ENCODE measurements around the gene FJX1.
A peak's percentile ranks its signal among the peaks of the same experiment; 100 is the strongest.
"Not testable (repeated sequence)": the region's sequence is repeated elsewhere in the genome, so short reads cannot be mapped to it uniquely, and the experiment has no call there.

The FJX1 gene

DNA sequence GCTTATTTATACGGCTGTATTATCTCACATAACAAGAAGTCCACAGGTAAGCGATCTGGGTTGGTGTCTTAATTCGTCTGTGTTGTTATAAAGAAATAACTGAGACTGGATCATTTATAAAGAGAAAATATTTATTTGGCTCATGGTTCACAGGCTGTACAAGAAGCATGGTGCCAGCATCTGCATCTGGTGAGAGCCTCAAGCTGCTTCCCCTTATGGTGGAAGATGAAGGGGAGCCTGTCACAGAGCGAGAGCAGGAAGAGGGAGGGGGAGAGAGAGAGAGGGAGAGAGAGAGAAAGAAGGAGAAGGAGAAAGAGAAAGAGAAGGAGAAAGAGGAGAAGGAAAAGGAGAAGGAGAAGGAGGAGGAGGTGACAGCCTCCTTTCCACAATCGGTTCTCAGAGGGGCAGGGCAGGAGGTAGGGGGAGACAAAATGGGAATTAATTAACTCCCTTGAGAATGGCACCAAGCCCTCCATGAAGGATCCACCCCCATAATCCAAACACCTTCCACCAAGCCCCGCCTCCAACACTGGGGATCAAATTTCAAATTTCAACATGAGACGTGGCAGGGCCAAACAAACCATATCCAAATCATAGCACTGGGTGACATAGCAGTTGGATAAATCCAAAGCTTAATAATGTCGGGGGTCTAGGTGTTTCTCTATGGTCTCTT, 29.3 kb downstream of the FJX1 start:
- H3K36me3 ChIP-seq: no peaks in the 10 kb centered on the region
- H3K9ac ChIP-seq: no peak overlapping the region
- H3K4me1 ChIP-seq: no peaks in the 10 kb centered on the region
- H3K4me3 ChIP-seq: no peak overlapping the region
- no peak overlapping the region for H3K27ac ChIP-seq
- no peak overlapping the region for H3K4me2 ChIP-seq
- TF ChIP-seq Cebpa-rat (IDR thresholded peaks at IDR 0.05): no peak
- 0 out of 2 replicates have a peak, but pooled peaks cover 3% of the 10 kb centered on the region for H3K9me3 ChIP-seq
- H3K27me3 ChIP-seq: no peaks in the 10 kb centered on the region
- no peaks in the 10 kb centered on the region for H4K20me1 ChIP-seq

- Histone ChIP-seq H4K20me1 (no peaks in the 10 kb centered on the region), H3K4me3 (no peak overlapping the region), H3K4me1 (peaks cover 4% of the 10 kb centered on the region; the same call in 1 of the 2 replicates), H3K27me3 (no peaks in the 10 kb centered on the region), H3K4me2 (no peak overlapping the region), H3K27ac (no peak overlapping the region), H3K9ac (no peak overlapping the region), H3K9me3 (0 out of 2 replicates have a peak, but pooled peaks cover 3% of the 10 kb centered on the region), H3K36me3 (no peaks in the 10 kb centered on the region)
- no peak for TF ChIP-seq Cebpa-rat (IDR thresholded peaks at IDR 0.05)
Measured at GRCh38 chr11:35650006-35650405, 31.7 kb downstream of the FJX1 start.

DNA sequence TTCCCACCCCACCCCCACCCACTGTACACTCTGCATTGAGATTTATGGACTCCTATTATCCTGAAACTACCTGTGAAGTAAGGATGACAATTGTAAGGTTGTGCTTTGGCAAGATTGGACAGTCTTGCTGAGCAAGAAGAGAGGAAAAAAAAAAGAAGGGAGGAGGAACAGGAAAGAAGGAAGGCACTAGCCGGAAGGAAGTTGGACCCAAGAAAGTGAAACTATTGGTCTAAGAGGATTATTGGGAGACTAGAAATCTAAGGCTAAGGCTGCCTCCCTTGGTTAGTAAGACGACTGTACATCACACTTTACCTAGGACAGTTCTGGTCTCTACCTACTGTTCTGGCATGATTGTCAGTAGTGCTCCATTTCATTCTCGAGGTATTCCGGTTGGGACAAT, 32.2 kb downstream of the FJX1 start:
- H3K4me3 ChIP-seq: no peak overlapping the region
- no peak overlapping the region for H3K27ac ChIP-seq
- H4K20me1 ChIP-seq: no peaks in the 10 kb centered on the region
- no peak overlapping the region for H3K4me2 ChIP-seq
- peaks cover 4% of the 10 kb centered on the region; the same call in 1 of the 2 replicates for H3K4me1 ChIP-seq
- TF ChIP-seq Cebpa-rat (IDR thresholded peaks at IDR 0.05): no peak
- no peaks in the 10 kb centered on the region for H3K36me3 ChIP-seq
- H3K27me3 ChIP-seq: no peaks in the 10 kb centered on the region
- H3K9ac ChIP-seq: no peak overlapping the region
- H3K9me3 ChIP-seq: 0 out of 2 replicates have a peak, but pooled peaks cover 3% of the 10 kb centered on the region

DNA sequence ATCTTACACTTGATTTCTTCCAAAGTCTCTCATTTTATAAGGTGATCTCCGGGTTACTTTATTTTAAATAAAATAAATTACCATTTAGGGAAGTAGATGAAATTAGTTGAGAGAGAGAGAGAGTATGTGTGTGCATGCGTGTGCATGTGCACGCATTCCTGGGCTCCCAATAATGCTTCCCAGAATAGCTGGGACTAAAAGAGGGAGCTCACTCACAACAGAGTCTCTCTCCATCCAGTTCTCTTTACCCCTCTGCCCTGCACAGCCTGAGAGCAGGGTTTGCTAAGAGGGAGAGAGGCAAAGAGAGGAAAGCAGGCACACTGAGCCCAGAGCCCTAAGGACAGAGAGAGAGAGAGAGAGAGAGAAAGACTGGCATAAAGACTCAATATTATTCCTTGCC, 33.0 kb downstream of the FJX1 start:
- Histone ChIP-seq H3K36me3 (no peaks in the 10 kb centered on the region), H3K9ac (no peak overlapping the region)

DNA sequence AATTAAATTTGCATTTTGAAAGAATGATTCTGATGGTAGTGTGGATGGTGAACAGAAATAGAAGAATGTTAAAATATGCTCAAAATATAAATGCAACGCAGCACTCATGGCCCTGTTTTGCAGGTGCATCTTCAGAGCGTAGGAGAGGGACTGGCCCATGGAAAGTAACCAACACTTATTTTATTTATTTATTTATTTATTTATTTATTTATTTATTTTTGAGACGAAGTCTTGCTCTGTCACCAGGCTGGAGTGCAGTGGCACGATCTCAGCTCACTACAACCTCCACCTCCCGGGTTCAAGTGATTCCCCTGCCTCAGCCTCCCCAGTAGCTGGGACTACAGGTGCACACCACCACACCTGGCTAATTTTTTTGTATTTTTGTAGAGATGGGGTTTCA, 34.5 kb downstream of the FJX1 start:
- peaks cover 12% of the 10 kb centered on the region; the same call in 1 of the 2 replicates for H3K4me1 ChIP-seq
- H3K27me3 ChIP-seq, H3K4me3 ChIP-seq, H4K20me1 ChIP-seq, H3K27ac ChIP-seq, H3K9me3 ChIP-seq, H3K36me3 ChIP-seq, H3K9ac ChIP-seq, H3K4me2 ChIP-seq: not testable (repeated sequence)

More for the DNA sequence above, 33.0 kb downstream of the FJX1 start:
- no peaks in the 10 kb centered on the region for H3K9me3 ChIP-seq
- H3K4me1 ChIP-seq: peaks cover 11% of the 10 kb centered on the region; the same call in 1 of the 2 replicates
- H3K27me3 ChIP-seq: no peaks in the 10 kb centered on the region
- no peak overlapping the region for H3K27ac ChIP-seq
- no peak for TF ChIP-seq Cebpa-rat (IDR thresholded peaks at IDR 0.05)
- H3K4me2 ChIP-seq: no peak overlapping the region
- H3K4me3 ChIP-seq: no peak overlapping the region
- no peaks in the 10 kb centered on the region for H4K20me1 ChIP-seq

DNA sequence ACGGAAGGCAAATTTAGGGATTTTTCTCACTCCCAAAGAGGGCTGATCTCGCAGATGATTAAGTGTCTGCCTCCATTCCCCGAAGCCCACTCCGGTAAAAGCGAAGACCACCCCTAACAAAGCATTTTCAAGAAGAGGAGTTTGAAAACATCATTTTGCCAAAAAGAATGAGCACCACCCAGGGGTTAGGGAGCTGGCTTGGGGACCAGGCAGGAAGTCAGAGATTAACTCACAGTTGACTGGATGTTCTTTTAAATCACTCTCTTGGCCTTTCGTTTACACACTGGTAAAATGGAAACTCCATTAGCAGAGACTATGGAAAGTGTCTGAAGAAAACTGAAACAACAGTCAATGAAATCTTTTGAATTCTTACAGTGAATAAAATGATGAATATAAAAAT, 36.5 kb downstream of the FJX1 start:
- Histone ChIP-seq H3K4me1 (peaks cover 12% of the 10 kb centered on the region; the same call in 1 of the 2 replicates), H3K4me3 (no peak overlapping the region), H4K20me1 (no peaks in the 10 kb centered on the region), H3K36me3 (no peaks in the 10 kb centered on the region), H3K9ac (no peak overlapping the region), H3K27ac (no peak overlapping the region), H3K4me2 (no peak overlapping the region), H3K9me3 (no peaks in the 10 kb centered on the region), H3K27me3 (no peaks in the 10 kb centered on the region)
- TF ChIP-seq Cebpa-rat (IDR thresholded peaks at IDR 0.05): no peak

DNA sequence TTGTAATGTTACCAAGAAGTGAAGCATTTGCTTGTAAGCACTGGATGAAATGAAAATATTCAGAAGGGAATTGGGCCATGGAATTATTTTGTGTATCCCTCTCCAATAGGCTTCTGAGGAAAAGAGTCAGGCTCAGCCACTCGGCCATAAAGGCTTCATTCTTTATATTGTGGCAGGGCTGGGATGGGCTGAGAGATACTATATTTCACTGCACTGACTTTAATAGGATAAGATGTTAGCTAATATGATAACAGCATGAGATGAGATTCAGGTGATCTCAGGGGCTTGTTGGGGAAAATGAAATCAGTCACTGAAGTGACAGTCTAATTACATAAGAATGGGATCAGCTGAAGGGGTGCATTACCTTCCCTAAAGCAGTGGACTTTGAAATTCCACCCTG, 37.0 kb downstream of the FJX1 start:
- no peak for TF ChIP-seq Cebpa-rat (IDR thresholded peaks at IDR 0.05)
- Histone ChIP-seq H3K9ac (no peak overlapping the region), H3K9me3 (no peaks in the 10 kb centered on the region), H3K4me3 (no peak overlapping the region), H4K20me1 (no peaks in the 10 kb centered on the region), H3K27me3 (no peaks in the 10 kb centered on the region), H3K4me2 (no peak overlapping the region), H3K4me1 (peaks cover 12% of the 10 kb centered on the region; the same call in 1 of the 2 replicates), H3K36me3 (no peaks in the 10 kb centered on the region), H3K27ac (no peak overlapping the region)

DNA sequence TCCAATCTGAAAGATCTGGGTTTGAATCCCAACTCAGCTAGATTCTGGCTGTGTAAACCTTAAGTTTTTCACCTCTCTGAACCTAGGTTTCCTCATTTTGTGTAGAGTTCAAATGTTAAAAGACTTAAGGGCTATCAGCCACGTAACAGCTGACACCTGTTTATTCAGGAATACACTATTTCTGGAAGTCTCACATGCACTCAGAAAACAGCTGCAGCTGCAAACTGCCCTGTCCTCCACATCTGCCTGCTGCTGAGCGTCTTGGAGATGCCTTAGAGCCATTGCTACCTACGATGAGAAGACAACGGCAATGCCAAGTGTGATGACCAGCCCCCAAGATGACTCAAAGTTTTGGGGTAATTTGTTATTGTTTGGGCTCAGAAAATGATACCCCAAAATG, 37.6 kb downstream of the FJX1 start:
- H3K4me1 ChIP-seq: peaks cover 12% of the 10 kb centered on the region; the same call in 1 of the 2 replicates
- peak overlapping the region; percentile 27; the same call in 1 of the 2 replicates for H3K4me2 ChIP-seq
- no peaks in the 10 kb centered on the region for H3K9me3 ChIP-seq
- no peaks in the 10 kb centered on the region for H3K27me3 ChIP-seq
- no peak overlapping the region for H3K4me3 ChIP-seq
- no peaks in the 10 kb centered on the region for H4K20me1 ChIP-seq
- H3K36me3 ChIP-seq: no peaks in the 10 kb centered on the region
- no peak for TF ChIP-seq Cebpa-rat (IDR thresholded peaks at IDR 0.05)
- no peak overlapping the region for H3K9ac ChIP-seq
- no peak overlapping the region for H3K27ac ChIP-seq

- no peak overlapping the region for H3K4me2 ChIP-seq
- H3K27me3 ChIP-seq: no peaks in the 10 kb centered on the region
- no peak overlapping the region for H3K9ac ChIP-seq
- peaks cover 26% of the 10 kb centered on the region for H3K4me1 ChIP-seq
- no peak overlapping the region for H3K27ac ChIP-seq
- H3K9me3 ChIP-seq: peaks cover 4% of the 10 kb centered on the region; the same call in 1 of the 2 replicates
- H4K20me1 ChIP-seq: no peaks in the 10 kb centered on the region
- no peak for TF ChIP-seq Cebpa-rat (IDR thresholded peaks at IDR 0.05)
- H3K36me3 ChIP-seq: no peaks in the 10 kb centered on the region; the same call in 1 of the 2 replicates
- H3K4me3 ChIP-seq: no peak overlapping the region
Measured at GRCh38 chr11:35658020-35658948, 40.0 kb downstream of the FJX1 start.

DNA sequence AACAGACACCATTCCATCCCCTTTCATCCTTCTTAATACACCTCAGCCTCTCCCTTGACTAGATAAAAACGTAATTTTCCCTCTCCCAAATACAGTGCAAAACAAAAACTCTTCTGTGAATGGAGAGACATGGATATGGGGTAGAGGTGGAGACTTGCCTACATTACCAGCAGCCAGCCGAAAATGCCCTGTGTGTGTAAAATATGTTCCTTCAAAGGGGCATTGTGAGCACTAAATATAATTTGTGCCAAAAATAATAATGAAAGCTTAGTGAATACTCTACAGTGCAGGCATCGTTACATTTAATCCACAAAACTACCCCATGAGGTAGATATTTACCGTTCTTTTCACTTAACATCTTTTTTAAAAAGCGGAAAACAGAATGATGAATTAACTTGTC, 43.3 kb downstream of the FJX1 start:
- Histone ChIP-seq H3K4me3 (peak overlapping the region; percentile 85; the same call in 1 of the 2 replicates), H3K4me2 (peak overlapping the region; percentile 96), H3K9ac (no peak overlapping the region)

More for the DNA sequence above, 43.3 kb downstream of the FJX1 start:
- Histone ChIP-seq H3K27ac (no peak overlapping the region), H4K20me1 (no peaks in the 10 kb centered on the region; the same call in 1 of the 2 replicates), H3K27me3 (no peaks in the 10 kb centered on the region), H3K36me3 (peaks cover 25% of the 10 kb centered on the region; the same call in 1 of the 2 replicates), H3K4me1 (peaks cover 31% of the 10 kb centered on the region), H3K9me3 (peaks cover 36% of the 10 kb centered on the region)
- TF ChIP-seq Cebpa-rat (IDR thresholded peaks at IDR 0.05): no peak
